Right lobe of liver (tissue), 4 donors: ENCODE results near the gene TRPV2.

Source experiments
- POLR2A ChIP-seq: fragments of 450-650 bp; IDR thresholded peaks from one replicate; pipeline ENCODE4 v1.6.1; 2017; ENCODE audit warnings: antibody characterized with exemption, mild to moderate bottlenecking
- TF ChIP-seq, protein P1 (sequence below), 4 donors: fragments of 200-600 bp in 3 of 4; fragments of 450-650 bp in 1 of 4; IDR thresholded peaks; one replicate each; pipeline versions ENCODE4 v1.5.1 to v1.8.0; 2016 to 2022; ENCODE audit warnings: antibody characterized with exemption in 4 of 4, mild to moderate bottlenecking in 2 of 4
- donor health status: DM: no; HTN: no; CAD: no.
- donor health status: DM: no; HTN: no; CAD: no.
- donor health status: DM: no; HTN: yes; CAD: no.

GRCh38 chr17:16433514-16433913 is 18.1 kb downstream of the TRPV2 start:
- TF ChIP-seq, protein P1, sequence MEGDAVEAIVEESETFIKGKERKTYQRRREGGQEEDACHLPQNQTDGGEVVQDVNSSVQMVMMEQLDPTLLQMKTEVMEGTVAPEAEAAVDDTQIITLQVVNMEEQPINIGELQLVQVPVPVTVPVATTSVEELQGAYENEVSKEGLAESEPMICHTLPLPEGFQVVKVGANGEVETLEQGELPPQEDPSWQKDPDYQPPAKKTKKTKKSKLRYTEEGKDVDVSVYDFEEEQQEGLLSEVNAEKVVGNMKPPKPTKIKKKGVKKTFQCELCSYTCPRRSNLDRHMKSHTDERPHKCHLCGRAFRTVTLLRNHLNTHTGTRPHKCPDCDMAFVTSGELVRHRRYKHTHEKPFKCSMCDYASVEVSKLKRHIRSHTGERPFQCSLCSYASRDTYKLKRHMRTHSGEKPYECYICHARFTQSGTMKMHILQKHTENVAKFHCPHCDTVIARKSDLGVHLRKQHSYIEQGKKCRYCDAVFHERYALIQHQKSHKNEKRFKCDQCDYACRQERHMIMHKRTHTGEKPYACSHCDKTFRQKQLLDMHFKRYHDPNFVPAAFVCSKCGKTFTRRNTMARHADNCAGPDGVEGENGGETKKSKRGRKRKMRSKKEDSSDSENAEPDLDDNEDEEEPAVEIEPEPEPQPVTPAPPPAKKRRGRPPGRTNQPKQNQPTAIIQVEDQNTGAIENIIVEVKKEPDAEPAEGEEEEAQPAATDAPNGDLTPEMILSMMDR (IDR thresholded peaks at IDR 0.05), result no peak
- TF ChIP-seq POLR2A, result no peak
